Caco-2 (cell line): ENCODE data around the gene CREBBP. TPM values are rescaled to one million over a fixed set of nuclear protein-coding genes. Genes with fewer than 3 reads are reported as not detected.

Experiments used
- BruUV-seq: library from RNA; stranded (reverse); fragments of 400-500 nt; replicated peaks from 2 replicates; lab custom pipeline; 2021; lab: Mats Ljungman, UMichigan
- CTCF ChIA-PET: fragments of 300-600 bp; sonication (Branson Sonifier 250); formaldehyde crosslinking; loops from one replicate; lab custom pipeline; 2022; ENCODE audit warnings: antibody characterized with exemption; lab: Charles Lee
- POLR2A ChIA-PET: fragments of 300-600 bp; sonication (Branson Sonifier 250); formaldehyde crosslinking; loops from one replicate; lab custom pipeline; 2022; ENCODE audit warnings: antibody characterized with exemption; lab: Charles Lee
- DNase-seq, 2 experiments: peaks; one replicate each; pipeline versions ENCODE4 v3.0.0 to v3.0.0-alpha.2; 2020 to 2022
- H3K27me3 ChIP-seq: replicated peaks from 2 replicates; pipeline ENCODE4 v1.6.0; 2011; ENCODE audit warnings: low read length; ENCODE audit not compliant: control insufficient read depth, insufficient read depth
- H3K36me3 ChIP-seq: 2 replicates; pipeline ENCODE4 v1.5.1; 2011; ENCODE audit warnings: low read length; ENCODE audit not compliant: control insufficient read depth, insufficient read depth
- H3K4me1 ChIP-seq: fragments of 250-450 bp; sonication (Bioruptor Pico); 2 replicates; pipeline ENCODE4 v1.5.1; 2020; ENCODE audit warnings: mild to moderate bottlenecking
- H3K4me3 ChIP-seq: 2 replicates; pipeline ENCODE4 v1.5.1; 2011; ENCODE audit warnings: low read depth, mild to moderate bottlenecking, control low read depth, low read length
- H3K9me3 ChIP-seq: fragments of 250-450 bp; sonication (Bioruptor Pico); 2 replicates; pipeline ENCODE4 v1.5.1; 2020; ENCODE audit warnings: mild to moderate bottlenecking, moderate library complexity
- H3K27ac Mint-ChIP-seq: one replicate; pipeline ENCODE4 v1.8.0; 2022; ENCODE audit warnings: mixed read lengths; ENCODE audit not compliant: unreplicated experiment
- H3K27me3 Mint-ChIP-seq: one replicate; pipeline ENCODE4 v1.8.0; 2022; ENCODE audit warnings: mixed read lengths; ENCODE audit not compliant: insufficient read depth, unreplicated experiment
- H3K36me3 Mint-ChIP-seq: one replicate; pipeline ENCODE4 v1.8.0; 2022; ENCODE audit warnings: mild to moderate bottlenecking, mixed read lengths; ENCODE audit not compliant: insufficient read depth, unreplicated experiment
- H3K4me1 Mint-ChIP-seq: one replicate; pipeline ENCODE4 v1.8.0; 2022; ENCODE audit warnings: low read depth, mixed read lengths; ENCODE audit not compliant: unreplicated experiment
- H3K4me3 Mint-ChIP-seq: one replicate; pipeline ENCODE4 v1.8.0; 2022; ENCODE audit warnings: mild to moderate bottlenecking, moderate library complexity, mixed read lengths; ENCODE audit not compliant: unreplicated experiment
- H3K9me3 Mint-ChIP-seq: one replicate; pipeline ENCODE4 v1.8.0; 2022; ENCODE audit warnings: mixed read lengths; ENCODE audit not compliant: unreplicated experiment
- intact Hi-C: fragments of 100-400 bp; cut with micrococcal nuclease; formaldehyde crosslinking; loops from one replicate; pipeline ENCODE4 v1.10.0; 2022; ENCODE audit not compliant: unreplicated experiment
- total RNA-seq: library from RNA; stranded (reverse); gene quantifications from 2 replicates; pipeline ENCODE4 v1.2.3, GENCODE V29; 2022
- TF ChIP-seq, protein P1 (sequence below), 2 experiments: fragments of 200-600 bp in 1 of 2; IDR thresholded peaks; 1 replicate in 1 of 2; 2 replicates in 1 of 2; pipeline versions ENCODE4 v1.5.1 to v1.8.0; 2011 to 2022; ENCODE audit warnings: antibody characterized with exemption in 1 of 2, control low read depth in 1 of 2, inconsistent platforms in 1 of 2, low read depth in 1 of 2, low read length in 1 of 2, mild to moderate bottlenecking in 1 of 2, moderate library complexity in 1 of 2; ENCODE audit not compliant: insufficient read depth in 1 of 2, severe bottlenecking in 1 of 2, unreplicated experiment in 1 of 2

The CREBBP gene
- total RNA-seq, 1 experiment from 2014 or later: 65.3 TPM

- no peaks in the 10 kb centered on the region; the same call in 1 of the 2 replicates for H3K4me1 ChIP-seq
- H3K36me3 Mint-ChIP-seq: no peaks in the 10 kb centered on the region
- peaks cover 8% of the 10 kb centered on the region; the same call in 1 of the 2 replicates for H3K9me3 ChIP-seq
- ChIA-PET CTCF (no interaction called here), POLR2A (no interaction called here)
- no peak overlapping the region for H3K27ac Mint-ChIP-seq
- no TSS peak for BruUV-seq
- H3K4me1 Mint-ChIP-seq: peaks cover 7% of the 10 kb centered on the region
- peaks cover 14% of the 10 kb centered on the region for H3K9me3 Mint-ChIP-seq
- no peak overlapping the region for H3K4me3 ChIP-seq
- H3K27me3 Mint-ChIP-seq: no peaks in the 10 kb centered on the region
- H3K4me3 Mint-ChIP-seq: no peak overlapping the region
- intact Hi-C loops: no loop called here
- TF ChIP-seq, protein P1, sequence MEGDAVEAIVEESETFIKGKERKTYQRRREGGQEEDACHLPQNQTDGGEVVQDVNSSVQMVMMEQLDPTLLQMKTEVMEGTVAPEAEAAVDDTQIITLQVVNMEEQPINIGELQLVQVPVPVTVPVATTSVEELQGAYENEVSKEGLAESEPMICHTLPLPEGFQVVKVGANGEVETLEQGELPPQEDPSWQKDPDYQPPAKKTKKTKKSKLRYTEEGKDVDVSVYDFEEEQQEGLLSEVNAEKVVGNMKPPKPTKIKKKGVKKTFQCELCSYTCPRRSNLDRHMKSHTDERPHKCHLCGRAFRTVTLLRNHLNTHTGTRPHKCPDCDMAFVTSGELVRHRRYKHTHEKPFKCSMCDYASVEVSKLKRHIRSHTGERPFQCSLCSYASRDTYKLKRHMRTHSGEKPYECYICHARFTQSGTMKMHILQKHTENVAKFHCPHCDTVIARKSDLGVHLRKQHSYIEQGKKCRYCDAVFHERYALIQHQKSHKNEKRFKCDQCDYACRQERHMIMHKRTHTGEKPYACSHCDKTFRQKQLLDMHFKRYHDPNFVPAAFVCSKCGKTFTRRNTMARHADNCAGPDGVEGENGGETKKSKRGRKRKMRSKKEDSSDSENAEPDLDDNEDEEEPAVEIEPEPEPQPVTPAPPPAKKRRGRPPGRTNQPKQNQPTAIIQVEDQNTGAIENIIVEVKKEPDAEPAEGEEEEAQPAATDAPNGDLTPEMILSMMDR (IDR thresholded peaks at IDR 0.05; ENCODE audit: insufficient read depth in 1 of 2, low read depth in 1 of 2, low read length in 1 of 2, severe bottlenecking in 1 of 2, unreplicated experiment in 1 of 2): no peak
- no peak for DNase-seq
- no peaks in the 10 kb centered on the region for H3K36me3 ChIP-seq
- no peaks in the 10 kb centered on the region for H3K27me3 ChIP-seq
Observed at GRCh38 chr16:3922241-3922640, 41.7 kb upstream of the CREBBP start.

DNA sequence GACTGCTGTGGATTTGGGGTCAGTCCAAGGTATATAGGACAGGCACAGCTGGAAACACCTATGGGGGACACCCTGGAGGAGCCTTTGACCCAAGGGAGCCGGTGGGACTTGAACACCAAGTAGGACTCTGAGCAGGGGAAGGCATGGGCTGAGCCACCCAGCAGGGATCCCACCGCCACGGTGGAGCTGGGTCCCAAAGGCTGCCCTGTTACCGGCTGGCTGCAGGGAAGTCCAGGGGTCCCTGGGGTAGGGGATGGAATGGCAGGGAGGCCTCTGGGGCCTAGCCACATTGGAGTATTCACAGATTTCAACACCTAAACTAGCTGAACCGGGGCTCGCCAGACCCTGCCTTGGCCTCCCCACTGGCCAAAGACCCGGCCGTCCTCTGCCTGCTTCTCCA, 39.7 kb upstream of the CREBBP start:
- no TSS peak for BruUV-seq
- H3K9me3 Mint-ChIP-seq: peaks cover 14% of the 10 kb centered on the region
- CTCF ChIA-PET: no interaction called here

GRCh38 chr16:3919413-3919812, 38.9 kb upstream of the CREBBP start:
- Histone ChIP-seq H3K9me3 (peaks cover 8% of the 10 kb centered on the region; the same call in 1 of the 2 replicates), H3K4me3 (no peak overlapping the region), H3K36me3 (no peaks in the 10 kb centered on the region), H3K4me1 (no peaks in the 10 kb centered on the region), H3K27me3 (no peaks in the 10 kb centered on the region)
- TF ChIP-seq, protein P1 (IDR thresholded peaks at IDR 0.05; ENCODE audit: insufficient read depth in 1 of 2, low read depth in 1 of 2, low read length in 1 of 2, severe bottlenecking in 1 of 2, unreplicated experiment in 1 of 2): no peak
- H3K27me3 Mint-ChIP-seq: no peaks in the 10 kb centered on the region
- ChIA-PET CTCF (no interaction called here), POLR2A (no interaction called here)
- no peak overlapping the region for H3K27ac Mint-ChIP-seq
- peaks cover 14% of the 10 kb centered on the region for H3K9me3 Mint-ChIP-seq
- H3K4me3 Mint-ChIP-seq: no peak overlapping the region
- no peak for DNase-seq
- H3K36me3 Mint-ChIP-seq: peaks cover 5% of the 10 kb centered on the region
- BruUV-seq: no TSS peak
- H3K4me1 Mint-ChIP-seq: no peaks in the 10 kb centered on the region
- intact Hi-C loops: no loop called here

More for the DNA sequence above, 39.7 kb upstream of the CREBBP start:
- intact Hi-C loops: no loop called here
- Mint-ChIP-seq H3K27ac (no peak overlapping the region), H3K36me3 (no peaks in the 10 kb centered on the region), H3K4me3 (no peak overlapping the region), H3K27me3 (no peaks in the 10 kb centered on the region), H3K4me1 (no peaks in the 10 kb centered on the region)
- no peak for DNase-seq
- TF ChIP-seq, protein P1 (IDR thresholded peaks at IDR 0.05; ENCODE audit: insufficient read depth in 1 of 2, low read depth in 1 of 2, low read length in 1 of 2, severe bottlenecking in 1 of 2, unreplicated experiment in 1 of 2): no peak
- no peaks in the 10 kb centered on the region for H3K4me1 ChIP-seq
- H3K4me3 ChIP-seq: no peak overlapping the region
- H3K36me3 ChIP-seq: no peaks in the 10 kb centered on the region
- no peaks in the 10 kb centered on the region for H3K27me3 ChIP-seq
- POLR2A ChIA-PET: no interaction called here
- peaks cover 8% of the 10 kb centered on the region; the same call in 1 of the 2 replicates for H3K9me3 ChIP-seq
